T-cell (primary cell): ENCODE results near the gene C5orf58. TPM values are rescaled to one million over a fixed set of nuclear protein-coding genes. Genes with fewer than 3 reads are reported as not detected.

Experiments used
- ATAC-seq, 4 experiments: fragments of 200-7000 bp in 3 of 4; fragments of 150-1000 bp in 1 of 4; cut with Tn5 transposase; replicated peaks in 1 of 4; 1 replicate in 3 of 4; 2 replicates in 1 of 4; pipeline ENCODE4 v1.10.0; 2021; ENCODE audit warnings: moderate library complexity in 3 of 4, mild to moderate bottlenecking in 2 of 4, moderate number of reproducible peaks in 1 of 4
- CTCF ChIA-PET, 2 donors: fragments of 300-600 bp; sonication (Branson Sonifier 250); formaldehyde crosslinking; loops; one replicate each; lab custom pipeline; 2022; ENCODE audit warnings: antibody characterized with exemption in 2 of 2; lab: Charles Lee
- POLR2A ChIA-PET, 2 donors: fragments of 300-600 bp; sonication (Branson Sonifier 250); formaldehyde crosslinking; loops; one replicate each; lab custom pipeline; 2022; ENCODE audit warnings: antibody characterized with exemption in 2 of 2; lab: Charles Lee
- DNase-seq, 35 experiments: peaks; one replicate each; pipeline versions ENCODE4 v3.0.0 to v3.0.0-alpha.2; 2013 to 2023
- H3K27ac ChIP-seq: one replicate; pipeline ENCODE4 v1.5.1; 2013; ENCODE audit warnings: low read length
- H3K27me3 ChIP-seq, 2 experiments: replicated peaks in 1 of 2; 1 replicate in 1 of 2; 2 replicates in 1 of 2; pipeline versions ENCODE4 v1.6.1 to v1.7.0; 2013; ENCODE audit warnings: low read length in 1 of 2, mixed read lengths in 1 of 2; ENCODE audit not compliant: control insufficient read depth in 2 of 2, insufficient read depth in 2 of 2; ENCODE audit errors: extremely low read depth in 1 of 2
- H3K36me3 ChIP-seq, 2 donors: 1 replicate in 1 of 2; 2 replicates in 1 of 2; pipeline versions ENCODE4 v1.6.1 to v1.7.0; 2013; ENCODE audit warnings: low read length in 1 of 2; ENCODE audit not compliant: control insufficient read depth in 2 of 2, insufficient read depth in 1 of 2; ENCODE audit errors: extremely low read depth in 1 of 2
- H3K4me1 ChIP-seq, 2 experiments: 1 replicate in 1 of 2; 2 replicates in 1 of 2; pipeline versions ENCODE4 v1.6.1 to v1.7.0; 2013; ENCODE audit warnings: low read length in 2 of 2, mixed read lengths in 1 of 2; ENCODE audit not compliant: insufficient read depth in 2 of 2, control insufficient read depth in 1 of 2; ENCODE audit errors: extremely low read depth in 1 of 2
- H3K4me3 ChIP-seq, 2 donors: 1 replicate in 1 of 2; 2 replicates in 1 of 2; pipeline versions ENCODE4 v1.5.1 to v1.7.0; 2013; ENCODE audit warnings: mild to moderate bottlenecking in 2 of 2, low read length in 1 of 2, moderate library complexity in 1 of 2; ENCODE audit not compliant: control insufficient read depth in 1 of 2; ENCODE audit errors: extremely low read depth in 1 of 2
- H3K9me3 ChIP-seq: 2 replicates; pipeline ENCODE4 v1.7.0; 2013
- H3K27ac Mint-ChIP-seq, 2 donors: one replicate each; pipeline ENCODE4 v1.8.0; 2020 to 2021; ENCODE audit warnings: mild to moderate bottlenecking in 2 of 2, mixed read lengths in 2 of 2
- H3K27me3 Mint-ChIP-seq, 2 donors: one replicate each; pipeline ENCODE4 v1.8.0; 2021 to 2022; ENCODE audit warnings: mixed read lengths in 2 of 2
- H3K36me3 Mint-ChIP-seq: one replicate; pipeline ENCODE4 v1.8.0; 2021; ENCODE audit warnings: mixed read lengths
- H3K4me1 Mint-ChIP-seq, 3 donors: one replicate each; pipeline ENCODE4 v1.8.0; 2020 to 2022; ENCODE audit warnings: mixed read lengths in 3 of 3, mild to moderate bottlenecking in 1 of 3
- H3K4me3 Mint-ChIP-seq, 3 donors: one replicate each; pipeline ENCODE4 v1.8.0; 2020 to 2022; ENCODE audit warnings: mild to moderate bottlenecking in 3 of 3, mixed read lengths in 3 of 3, moderate library complexity in 3 of 3
- H3K9me3 Mint-ChIP-seq, 3 donors: one replicate each; pipeline ENCODE4 v1.8.0; 2020 to 2022; ENCODE audit warnings: mixed read lengths in 3 of 3
- WGBS: methylation state at CpG from one replicate; pipeline ENCODE4 v1.1.5; 2013; ENCODE audit warnings: missing lambda C conversion rate; ENCODE audit not compliant: insufficient coverage; 5-methylcytosine and 5-hydroxymethylcytosine counted together
- total RNA-seq, 35 experiments: library from RNA in 6 of 35; stranded (reverse) in 6 of 35; fragments of 120-200 nt in 1 of 35; gene quantifications; one replicate each; pipeline versions ENCODE4 v1.2.1 to v1.2.4 and lab custom pipeline; 2013 to 2026

The C5orf58 gene, protein sequence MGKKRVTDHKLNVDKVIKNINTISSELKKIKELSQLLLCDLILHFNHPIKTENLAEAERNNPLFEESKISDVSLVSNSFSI
- total RNA-seq, result not detected
- not detected for total RNA-seq (2013)
- total RNA-seq (lab: John Stamatoyannopoulos, UW), result 0 to 0.17 (median 0) reads per million in 29 experiments

DNA sequence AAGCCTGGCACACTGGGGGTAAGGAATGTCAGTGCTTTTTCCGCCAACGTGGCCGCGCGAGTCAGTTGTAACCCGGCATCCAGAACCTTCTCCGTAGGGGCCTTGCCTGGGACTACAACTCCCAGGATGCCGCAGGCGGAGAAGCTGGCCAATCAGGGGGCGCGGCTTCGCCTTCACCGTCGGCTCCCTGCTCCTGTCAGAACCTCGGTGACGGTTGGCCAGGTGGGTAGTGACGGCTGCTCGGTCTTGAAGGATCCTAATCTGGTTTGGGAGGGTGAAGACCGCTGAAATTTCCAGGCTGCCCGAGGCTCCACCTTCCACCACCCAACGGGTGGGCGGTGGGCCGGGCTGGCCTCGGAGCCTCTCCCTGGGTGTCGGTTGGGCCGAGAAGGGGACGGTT, at the start of gene C5orf58:
Gene C5orf58 (plus strand): TSS at position 200 of the 400 bp plus-strand sequence. CDS start 1,992 bp downstream, outside the sequence.
- POLR2A ChIA-PET, result no interaction called here
- no peaks in the 10 kb centered on the region for H3K27me3 Mint-ChIP-seq
- DNase-seq, result no peak

DNA sequence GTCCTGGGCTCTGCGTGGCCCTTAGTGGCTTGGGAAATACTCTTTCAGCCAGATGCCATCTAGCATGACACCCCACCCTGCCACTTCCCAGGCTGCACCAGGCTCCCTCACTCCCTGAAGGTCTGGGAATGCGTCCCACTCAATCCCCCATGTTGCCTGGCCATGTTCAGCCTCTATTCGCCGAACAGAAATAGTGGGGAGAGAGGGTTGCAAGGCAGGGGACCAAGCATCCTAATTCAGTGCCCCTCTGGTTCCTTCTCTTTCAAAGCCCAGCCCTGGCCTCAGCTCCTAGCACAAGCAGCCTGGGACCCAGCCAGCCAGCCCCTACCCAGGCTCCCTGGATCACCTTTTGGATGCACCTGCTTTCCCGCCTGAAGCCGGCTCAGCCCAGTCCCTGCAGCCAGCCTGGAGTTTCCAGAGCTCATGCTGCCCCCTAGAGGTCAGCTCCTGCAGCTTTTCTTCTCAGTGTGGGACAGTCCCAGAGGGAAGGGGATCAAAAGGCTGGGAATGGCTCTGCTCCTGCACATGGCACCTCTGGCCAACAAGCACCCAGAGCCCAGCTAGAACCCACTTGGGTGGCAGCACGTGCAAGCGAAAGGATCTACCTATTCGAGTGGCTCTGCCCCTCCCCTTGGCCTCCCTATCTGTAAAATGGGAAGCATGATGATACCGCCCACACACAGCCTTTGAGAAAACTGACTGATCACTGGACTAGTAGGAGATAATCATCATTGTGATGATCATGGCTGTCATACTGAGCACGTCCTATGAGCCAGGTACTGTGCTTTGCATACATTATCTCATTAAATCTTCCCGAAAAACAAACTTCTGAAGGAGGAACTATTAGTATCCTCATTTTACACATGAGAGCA, 48.7 kb upstream of the C5orf58 start:
- Mint-ChIP-seq H3K4me3 (no peak overlapping the region), H3K27ac (no peak overlapping the region), H3K36me3 (no peaks in the 10 kb centered on the region), H3K27me3 (peaks cover 1 to 12% of the 10 kb centered on the region in 2 donors), H3K4me1 (no peaks in the 10 kb centered on the region), H3K9me3 (no peaks in the 10 kb centered on the region)
- ATAC-seq (peak in 1 of 4 experiments; percentile 50), DNase-seq (peak in 22 of 35 experiments; percentile 2 to 38 (median 10))
- Histone ChIP-seq H3K4me1 (peaks cover 0 to 3% of the 10 kb centered on the region in 2 experiments), H3K27me3 (peaks cover 0 to 15% of the 10 kb centered on the region in 2 experiments), H3K27ac (no peak overlapping the region), H3K9me3 (no peaks in the 10 kb centered on the region), H3K36me3 (no peaks in the 10 kb centered on the region), H3K4me3 (no peak overlapping the region)
- ChIA-PET POLR2A (interaction anchor here in 1 of 2 donors (0.6 kb wide), 1 partner anchor 1407 kb away, joined by 3 read pairs; no protein-coding TSS in a partner anchor), CTCF (interaction anchor here in 1 of 2 donors (1.1 kb wide), 1 partner anchor 11 kb away, joined by 3 read pairs; no protein-coding TSS in a partner anchor)
- 39% methylated on average over 6 of the region's 12 CpGs for WGBS

More for the DNA sequence above, at the start of gene C5orf58:
- WGBS, result 98% methylated on average over 16 of the region's 27 CpGs
- no peak within 1 kb of the TSS for H3K4me3 ChIP-seq
- Mint-ChIP-seq H3K27ac (no peak within 1 kb of the TSS), H3K4me3 (no peak within 1 kb of the TSS), H3K9me3 (no peaks in the 10 kb centered on the region), H3K36me3 (no peaks in the 10 kb centered on the region), H3K4me1 (peaks cover 2 to 14% (median 3%) of the 10 kb centered on the region in 3 donors)
- no peaks in the 10 kb centered on the region for H3K27me3 ChIP-seq
- CTCF ChIA-PET, result no interaction called here
- H3K4me1 ChIP-seq, result no peaks in the 10 kb centered on the region
- H3K36me3 ChIP-seq, result no peaks in the 10 kb centered on the region
- H3K27ac ChIP-seq, result no peak within 1 kb of the TSS
- H3K9me3 ChIP-seq, result no peaks in the 10 kb centered on the region
- ATAC-seq, result no peak

DNA sequence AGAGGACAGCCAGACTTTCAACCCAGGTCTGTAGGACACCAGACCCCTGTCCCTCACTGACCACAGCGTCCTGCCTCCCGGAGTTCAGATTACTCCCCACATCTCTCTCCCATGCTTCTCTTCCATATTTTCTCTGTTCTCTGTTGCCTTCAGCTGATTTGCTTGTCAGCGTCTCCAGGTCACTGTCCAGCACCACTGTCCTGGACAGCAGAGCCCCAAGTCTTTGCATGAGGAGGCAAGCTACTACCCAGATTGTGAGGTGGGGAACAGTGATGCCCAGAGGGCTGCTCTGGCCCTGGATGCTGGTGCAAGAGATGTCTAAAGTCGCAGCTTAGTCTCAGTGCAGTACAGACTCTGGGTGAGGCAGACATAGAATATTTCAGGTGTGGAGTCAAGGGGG, 48.0 kb upstream of the C5orf58 start:
- ATAC-seq, result no peak

DNA sequence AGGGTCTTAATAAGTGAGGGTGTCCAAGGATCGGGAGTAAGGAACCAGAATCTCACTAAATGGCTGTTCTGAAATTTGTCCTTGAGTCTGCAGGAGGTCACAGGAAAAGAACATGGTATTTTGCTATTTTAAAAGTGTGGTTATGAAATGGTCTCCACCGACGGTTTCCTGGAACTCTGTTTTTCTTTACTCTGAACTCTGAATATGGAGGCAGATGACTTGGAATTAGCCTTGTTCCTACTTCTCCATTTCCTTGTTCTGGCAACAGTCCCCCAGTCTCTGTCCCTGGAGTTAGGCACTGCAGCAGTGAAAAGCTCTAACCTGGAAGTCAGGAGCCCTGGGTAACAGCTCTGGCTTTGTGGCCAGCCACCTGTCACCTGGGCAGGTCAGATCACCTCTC, 46.6 kb upstream of the C5orf58 start:
- no peaks in the 10 kb centered on the region for H3K9me3 Mint-ChIP-seq
- no peaks in the 10 kb centered on the region for H3K36me3 ChIP-seq
- ChIA-PET POLR2A (no interaction called here), CTCF (interaction anchor here in 1 of 2 donors (1.0 kb wide), 1 partner anchor 33 kb away, joined by 3 read pairs; no protein-coding TSS in a partner anchor)
- peaks cover 0 to 15% of the 10 kb centered on the region in 2 experiments for H3K27me3 ChIP-seq
- peaks cover 1 to 12% of the 10 kb centered on the region in 2 donors for H3K27me3 Mint-ChIP-seq
- no peak overlapping the region for H3K4me3 ChIP-seq
- no peaks in the 10 kb centered on the region for H3K9me3 ChIP-seq
- H3K4me3 Mint-ChIP-seq, result no peak overlapping the region
- no peak overlapping the region for H3K27ac Mint-ChIP-seq
- no peak overlapping the region for H3K27ac ChIP-seq
- WGBS, result 40% methylated on average over 1 of the region's 3 CpGs
- no peaks in the 10 kb centered on the region for H3K36me3 Mint-ChIP-seq
- no peaks in the 10 kb centered on the region for H3K4me1 Mint-ChIP-seq
- DNase-seq (no peak), ATAC-seq (no peak)
- H3K4me1 ChIP-seq, result peaks cover 0 to 3% of the 10 kb centered on the region in 2 experiments

More for the DNA sequence above, 48.0 kb upstream of the C5orf58 start:
- H3K4me1 Mint-ChIP-seq, result no peaks in the 10 kb centered on the region
- Histone ChIP-seq H3K4me3 (no peak overlapping the region), H3K4me1 (peaks cover 0 to 3% of the 10 kb centered on the region in 2 experiments), H3K27ac (no peak overlapping the region), H3K9me3 (no peaks in the 10 kb centered on the region), H3K36me3 (no peaks in the 10 kb centered on the region), H3K27me3 (peaks cover 0 to 15% of the 10 kb centered on the region in 2 experiments)
- DNase-seq, result no peak
- H3K36me3 Mint-ChIP-seq, result no peaks in the 10 kb centered on the region
- H3K4me3 Mint-ChIP-seq, result no peak overlapping the region
- H3K27ac Mint-ChIP-seq, result no peak overlapping the region
- POLR2A ChIA-PET, result no interaction called here
- peaks cover 1 to 12% of the 10 kb centered on the region in 2 donors for H3K27me3 Mint-ChIP-seq
- 81% methylated on average over 3 of the region's 4 CpGs for WGBS
- H3K9me3 Mint-ChIP-seq, result no peaks in the 10 kb centered on the region
- CTCF ChIA-PET, result no interaction called here

DNA sequence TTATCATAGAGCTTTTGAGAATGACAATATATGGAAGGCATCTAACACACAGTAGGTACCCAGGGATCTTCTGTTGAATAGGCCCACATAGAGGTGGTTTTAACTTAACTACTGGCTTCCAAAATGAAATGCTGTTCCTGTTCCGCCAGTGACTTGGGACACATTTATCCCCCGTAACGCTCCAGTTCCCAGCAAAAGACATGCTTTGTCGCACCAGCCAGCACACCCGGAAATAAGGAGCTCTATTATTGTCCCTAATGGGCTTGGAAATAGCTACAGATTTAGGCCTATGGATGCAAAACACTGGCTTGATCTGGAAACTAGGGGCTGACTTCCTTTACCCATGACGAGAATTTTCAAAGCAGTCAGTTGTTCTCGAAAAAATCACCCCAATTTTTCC, 45.9 kb upstream of the C5orf58 start:
- H3K36me3 Mint-ChIP-seq, result no peaks in the 10 kb centered on the region
- H3K4me3 Mint-ChIP-seq, result no peak overlapping the region
- no peak overlapping the region for H3K27ac ChIP-seq
- H3K36me3 ChIP-seq, result no peaks in the 10 kb centered on the region
- H3K4me3 ChIP-seq, result no peak overlapping the region
- H3K9me3 ChIP-seq, result no peaks in the 10 kb centered on the region
- 81% methylated on average over 7 of the region's 7 CpGs for WGBS
- POLR2A ChIA-PET, result no interaction called here
- H3K27ac Mint-ChIP-seq, result no peak overlapping the region
- no peak for ATAC-seq
- DNase-seq, result no peak
- H3K27me3 Mint-ChIP-seq, result peaks cover 1 to 8% of the 10 kb centered on the region in 2 donors
- H3K4me1 Mint-ChIP-seq, result no peaks in the 10 kb centered on the region
- peaks cover 0 to 15% of the 10 kb centered on the region in 2 experiments for H3K27me3 ChIP-seq
- H3K9me3 Mint-ChIP-seq, result no peaks in the 10 kb centered on the region
- H3K4me1 ChIP-seq, result peaks cover 0 to 3% of the 10 kb centered on the region in 2 experiments
- CTCF ChIA-PET, result no interaction called here

DNA sequence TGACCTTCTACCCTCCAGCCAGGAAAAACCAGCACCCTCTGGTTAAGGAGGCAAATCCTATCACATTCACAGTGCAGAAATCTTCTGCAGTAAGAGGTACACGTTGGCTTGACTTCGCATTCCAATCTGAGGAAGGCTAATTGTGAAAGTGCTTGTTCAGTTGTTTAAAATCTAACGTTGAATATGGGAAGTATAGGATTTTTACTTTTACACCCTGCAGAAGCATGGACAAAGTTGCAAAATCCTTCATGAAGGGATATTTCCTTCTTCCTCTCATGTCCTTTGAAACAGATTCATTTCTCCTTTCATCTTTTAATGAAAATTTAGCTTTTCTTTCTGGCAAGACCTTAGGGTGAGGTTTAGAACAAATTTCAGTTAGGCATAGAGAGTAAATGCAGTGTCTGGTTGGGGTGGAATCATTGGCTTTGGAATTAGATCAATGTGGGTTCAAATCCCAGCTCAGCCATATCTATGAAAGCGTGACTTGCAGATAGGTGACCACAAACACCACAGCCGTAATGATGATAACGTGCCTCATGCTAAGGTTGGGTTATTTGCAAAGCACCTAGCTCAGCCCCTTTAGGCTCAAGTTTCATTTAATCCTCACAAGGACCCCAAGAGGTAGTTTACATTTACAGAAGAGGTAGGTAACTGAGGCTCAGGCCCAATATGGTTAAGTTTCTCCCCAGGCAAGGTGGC, 42.2 kb upstream of the C5orf58 start:
- no peaks in the 10 kb centered on the region for H3K9me3 Mint-ChIP-seq
- H3K4me3 ChIP-seq, result no peak overlapping the region
- WGBS, result no CpG with 5 or more reads among the region's 6 CpGs
- no peaks in the 10 kb centered on the region for H3K27me3 ChIP-seq
- no peak overlapping the region for H3K27ac Mint-ChIP-seq
- DNase-seq, result no peak
- no peaks in the 10 kb centered on the region for H3K9me3 ChIP-seq
- no peak overlapping the region for H3K4me3 Mint-ChIP-seq
- no peaks in the 10 kb centered on the region for H3K36me3 ChIP-seq
- ChIA-PET POLR2A (no interaction called here), CTCF (interaction anchor here in 1 of 2 donors (1.0 kb wide), 1 partner anchor 245 kb away, joined by 3 read pairs; no protein-coding TSS in a partner anchor)
- ATAC-seq, result no peak
- no peaks in the 10 kb centered on the region for H3K36me3 Mint-ChIP-seq
- H3K27me3 Mint-ChIP-seq, result peaks cover 3 to 6% of the 10 kb centered on the region in 2 donors
- H3K4me1 Mint-ChIP-seq, result no peaks in the 10 kb centered on the region
- no peaks in the 10 kb centered on the region for H3K4me1 ChIP-seq
- H3K27ac ChIP-seq, result no peak overlapping the region
